ENCODE data around the gene SMIM41.

Gene SMIM41

DNA sequence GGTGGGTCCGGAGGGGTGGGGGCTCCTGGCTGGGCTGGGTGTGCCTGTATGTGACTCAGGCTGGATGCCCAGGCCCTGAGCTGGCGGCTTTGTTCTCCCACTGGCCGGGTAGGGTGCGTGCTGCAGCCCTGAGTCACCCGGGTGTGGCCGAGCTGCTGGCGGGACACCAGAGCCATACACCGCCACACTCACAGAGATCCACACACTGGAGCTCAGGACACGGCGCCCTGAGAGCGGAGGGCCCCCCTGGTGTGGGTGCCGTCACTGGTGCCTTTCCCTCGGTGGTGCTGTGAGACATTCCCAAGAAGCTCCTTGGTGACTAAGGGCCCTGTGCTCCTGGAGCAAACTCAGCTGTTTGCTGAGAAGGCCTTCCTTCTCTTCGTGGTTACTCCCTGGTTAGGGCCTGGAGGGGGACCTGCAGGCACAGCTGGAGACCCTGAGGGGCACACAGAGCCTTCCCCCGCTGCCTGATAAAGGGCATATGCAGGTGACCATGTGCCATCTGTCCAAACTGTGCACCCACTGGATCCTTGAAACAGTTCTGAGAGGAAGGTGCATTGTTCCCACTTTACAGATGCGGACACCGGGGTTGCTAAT is 68.0 kb downstream of the SMIM41 start:
- TF ChIP-seq, protein P1, sequence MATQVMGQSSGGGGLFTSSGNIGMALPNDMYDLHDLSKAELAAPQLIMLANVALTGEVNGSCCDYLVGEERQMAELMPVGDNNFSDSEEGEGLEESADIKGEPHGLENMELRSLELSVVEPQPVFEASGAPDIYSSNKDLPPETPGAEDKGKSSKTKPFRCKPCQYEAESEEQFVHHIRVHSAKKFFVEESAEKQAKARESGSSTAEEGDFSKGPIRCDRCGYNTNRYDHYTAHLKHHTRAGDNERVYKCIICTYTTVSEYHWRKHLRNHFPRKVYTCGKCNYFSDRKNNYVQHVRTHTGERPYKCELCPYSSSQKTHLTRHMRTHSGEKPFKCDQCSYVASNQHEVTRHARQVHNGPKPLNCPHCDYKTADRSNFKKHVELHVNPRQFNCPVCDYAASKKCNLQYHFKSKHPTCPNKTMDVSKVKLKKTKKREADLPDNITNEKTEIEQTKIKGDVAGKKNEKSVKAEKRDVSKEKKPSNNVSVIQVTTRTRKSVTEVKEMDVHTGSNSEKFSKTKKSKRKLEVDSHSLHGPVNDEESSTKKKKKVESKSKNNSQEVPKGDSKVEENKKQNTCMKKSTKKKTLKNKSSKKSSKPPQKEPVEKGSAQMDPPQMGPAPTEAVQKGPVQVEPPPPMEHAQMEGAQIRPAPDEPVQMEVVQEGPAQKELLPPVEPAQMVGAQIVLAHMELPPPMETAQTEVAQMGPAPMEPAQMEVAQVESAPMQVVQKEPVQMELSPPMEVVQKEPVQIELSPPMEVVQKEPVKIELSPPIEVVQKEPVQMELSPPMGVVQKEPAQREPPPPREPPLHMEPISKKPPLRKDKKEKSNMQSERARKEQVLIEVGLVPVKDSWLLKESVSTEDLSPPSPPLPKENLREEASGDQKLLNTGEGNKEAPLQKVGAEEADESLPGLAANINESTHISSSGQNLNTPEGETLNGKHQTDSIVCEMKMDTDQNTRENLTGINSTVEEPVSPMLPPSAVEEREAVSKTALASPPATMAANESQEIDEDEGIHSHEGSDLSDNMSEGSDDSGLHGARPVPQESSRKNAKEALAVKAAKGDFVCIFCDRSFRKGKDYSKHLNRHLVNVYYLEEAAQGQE (IDR thresholded peaks at IDR 0.05; ENCODE audit: insufficient read depth in 1 of 2, low read depth in 2 of 2, low read length in 2 of 2) = no peak
- TF ChIP-seq SIN3A (IDR thresholded peaks at IDR 0.05; ENCODE audit: borderline replicate concordance, insufficient read depth, low read length) (no peak), POLR2AphosphoS5 (IDR thresholded peaks at IDR 0.05; ENCODE audit: low read depth, low read length) (no peak), FOXP2 (optimal IDR thresholded peaks at IDR 0.05; ENCODE audit: borderline replicate concordance, extremely low read depth, extremely low read length, insufficient read depth) (no peak), TAF1 (IDR thresholded peaks at IDR 0.05; ENCODE audit: borderline replicate concordance, insufficient read depth, low read length) (no peak)

DNA sequence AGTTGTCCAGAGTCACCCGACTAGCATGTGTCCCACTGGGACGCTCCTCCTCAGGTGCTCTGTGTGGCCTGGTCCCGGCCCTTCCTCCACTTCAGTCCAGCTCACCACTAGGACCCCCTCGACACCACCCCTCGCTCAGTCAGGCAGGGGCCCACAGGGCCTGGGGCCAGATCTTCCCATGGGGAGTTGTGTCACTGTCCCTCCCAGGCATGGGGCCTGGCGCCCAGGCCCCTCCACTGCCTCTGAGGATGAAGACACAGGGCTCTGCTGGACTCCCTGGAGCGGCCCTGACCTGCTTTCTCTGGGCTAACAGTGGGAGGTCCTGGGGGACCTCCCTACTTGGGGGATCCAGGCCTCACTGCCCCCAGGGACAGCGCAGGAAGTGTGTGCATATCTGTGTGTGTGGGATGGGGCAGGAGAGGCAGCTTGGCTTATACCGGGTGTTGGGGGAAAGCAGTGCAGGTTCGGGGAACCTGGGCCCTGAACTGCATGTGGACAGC is 68.5 kb downstream of the SMIM41 start:
- TF ChIP-seq POLR2AphosphoS5 (IDR thresholded peaks at IDR 0.05; ENCODE audit: low read depth, low read length) = no peak
- TF ChIP-seq FOXP2 (optimal IDR thresholded peaks at IDR 0.05; ENCODE audit: borderline replicate concordance, extremely low read depth, extremely low read length, insufficient read depth) = no peak
- no peak for TF ChIP-seq SIN3A (IDR thresholded peaks at IDR 0.05; ENCODE audit: borderline replicate concordance, insufficient read depth, low read length)
- TF ChIP-seq, protein P1 (IDR thresholded peaks at IDR 0.05; ENCODE audit: insufficient read depth in 1 of 2, low read depth in 2 of 2, low read length in 2 of 2) = no peak
- no peak for TF ChIP-seq TAF1 (IDR thresholded peaks at IDR 0.05; ENCODE audit: borderline replicate concordance, insufficient read depth, low read length)

DNA sequence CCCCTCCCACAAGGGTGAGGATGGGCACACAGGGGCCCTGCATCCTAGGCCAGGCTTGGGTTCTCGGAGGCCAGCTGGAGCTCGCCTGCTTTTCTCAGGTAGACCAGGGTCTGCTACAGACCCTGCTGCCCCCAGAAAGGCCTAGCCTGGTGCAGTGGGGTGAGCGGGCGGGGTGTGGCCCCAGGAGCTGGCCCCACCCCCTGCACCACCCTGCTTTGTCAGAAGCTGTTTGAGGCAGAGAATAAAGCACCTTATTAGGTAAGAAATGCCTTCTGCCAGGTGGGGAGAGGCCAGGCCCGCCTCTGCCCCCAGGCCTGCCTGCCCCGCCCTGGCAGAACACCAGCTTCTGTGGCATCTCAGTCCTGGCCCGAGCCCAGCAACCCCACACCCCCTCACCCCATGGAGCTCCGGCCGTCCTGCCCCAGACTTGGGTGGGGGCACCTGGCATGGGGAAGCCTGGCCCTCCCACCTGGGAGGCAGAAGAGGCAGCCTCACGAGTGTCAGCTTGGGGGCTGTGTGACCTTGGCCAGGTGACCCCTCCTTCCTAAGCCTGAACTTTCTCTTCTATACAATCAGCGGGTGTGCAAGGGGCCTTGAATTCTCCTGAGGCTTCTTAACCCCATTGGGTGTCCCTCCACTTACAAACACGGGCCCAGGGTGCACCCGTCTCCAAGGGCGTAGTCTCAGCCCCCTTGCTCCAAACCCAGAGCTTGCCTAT is 69.1 kb downstream of the SMIM41 start:
- TF ChIP-seq, protein P1 (IDR thresholded peaks at IDR 0.05; ENCODE audit: insufficient read depth in 1 of 2, low read depth in 2 of 2, low read length in 2 of 2) = no peak
- TF ChIP-seq SIN3A (IDR thresholded peaks at IDR 0.05; ENCODE audit: borderline replicate concordance, insufficient read depth, low read length) (no peak), FOXP2 (optimal IDR thresholded peaks at IDR 0.05; ENCODE audit: borderline replicate concordance, extremely low read depth, extremely low read length, insufficient read depth) (no peak), POLR2AphosphoS5 (IDR thresholded peaks at IDR 0.05; ENCODE audit: low read depth, low read length) (no peak), TAF1 (IDR thresholded peaks at IDR 0.05; ENCODE audit: borderline replicate concordance, insufficient read depth, low read length) (no peak)

DNA sequence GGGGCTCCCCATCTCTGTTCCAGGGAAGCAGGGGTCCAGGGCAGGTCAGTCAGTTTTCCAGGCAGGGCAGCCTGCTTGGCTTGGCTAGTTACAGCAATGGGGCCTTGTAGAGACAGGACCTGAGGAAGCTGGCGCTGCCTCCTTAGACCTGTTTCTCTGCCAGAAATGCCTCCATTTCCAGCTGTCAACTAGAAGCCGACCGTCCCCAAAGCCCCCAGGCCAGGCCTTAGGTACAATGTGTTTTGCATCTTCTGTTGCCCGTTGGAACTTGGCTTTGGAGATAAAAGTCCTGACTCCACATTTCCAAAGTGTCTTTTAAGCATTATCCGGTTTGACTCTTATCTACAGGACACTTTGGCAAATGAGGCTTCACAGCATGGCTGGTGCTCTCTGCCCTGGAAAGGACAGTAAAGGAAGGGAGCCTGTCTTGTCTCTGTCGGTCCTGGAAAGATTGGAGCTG is 69.7 kb downstream of the SMIM41 start:
- TF ChIP-seq SIN3A (IDR thresholded peaks at IDR 0.05; ENCODE audit: borderline replicate concordance, insufficient read depth, low read length) = no peak
- no peak for TF ChIP-seq TAF1 (IDR thresholded peaks at IDR 0.05; ENCODE audit: borderline replicate concordance, insufficient read depth, low read length)
- TF ChIP-seq, protein P1 (IDR thresholded peaks at IDR 0.05; ENCODE audit: insufficient read depth in 1 of 2, low read depth in 2 of 2, low read length in 2 of 2) = no peak
- no peak for TF ChIP-seq POLR2AphosphoS5 (IDR thresholded peaks at IDR 0.05; ENCODE audit: low read depth, low read length)
- no peak for TF ChIP-seq FOXP2 (optimal IDR thresholded peaks at IDR 0.05; ENCODE audit: borderline replicate concordance, extremely low read depth, extremely low read length, insufficient read depth)

All from PFSK-1 (cell line).